Measurements from ENCODE around the gene ARHGEF28.

The ARHGEF28 gene

DNA sequence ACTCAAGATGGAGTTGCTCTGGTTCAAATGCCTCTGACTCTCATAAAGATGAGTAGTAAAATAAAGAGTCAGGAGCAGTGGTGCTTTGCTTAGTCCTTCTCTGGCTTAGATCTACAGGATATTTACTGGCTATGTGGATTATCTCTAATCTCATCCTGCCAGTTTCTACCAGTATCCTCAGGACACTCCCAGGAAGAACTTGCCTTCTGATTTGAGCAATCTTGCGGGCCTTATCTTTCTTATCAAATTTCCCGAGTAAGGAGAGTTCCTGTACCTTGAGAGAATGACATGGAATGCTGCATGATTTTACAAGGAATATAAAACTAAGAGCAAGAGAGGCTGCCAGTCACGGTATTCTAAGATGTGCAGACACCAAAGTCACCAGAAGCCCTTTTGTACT lies 364.0 kb downstream of the ARHGEF28 start:
- in situ Hi-C loops (cut with HindIII; ENCODE audit: low pct_unique_long_range_greater_than_20kb, low sequenced_read_pairs) = no loop called here
- DNase-seq (ENCODE audit: low read depth in 1 of 2, low spot score in 1 of 2) = no peak
- TF ChIP-seq JUND (IDR thresholded peaks at IDR 0.05; ENCODE audit: low read depth) = no peak
